Activated naive CD4-positive, alpha-beta T cell (primary cell): Measurements from ENCODE around the gene SPAG4.

ENCODE experiments used
- DNase-seq, 4 experiments: peaks; one replicate each; lab custom pipeline; 2025; lab: John Stamatoyannopoulos, UW

The SPAG4 gene

DNA sequence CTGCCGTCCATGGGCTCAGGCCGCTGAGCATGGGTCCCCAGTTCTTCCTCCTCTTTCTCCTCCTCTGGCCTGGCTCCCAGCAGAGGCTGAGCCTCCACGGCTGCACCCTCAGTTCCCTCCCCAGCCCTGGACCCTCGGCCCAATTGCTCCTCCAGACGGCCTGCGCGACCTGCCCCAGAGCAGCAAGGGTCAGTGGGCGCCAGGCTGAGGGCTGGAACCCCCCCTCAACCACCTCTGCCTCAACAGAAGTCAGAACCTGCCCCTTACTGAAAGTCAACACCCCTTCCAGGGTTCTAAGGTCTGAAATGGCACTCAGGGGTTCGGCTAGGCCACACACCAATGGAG, 15.9 kb upstream of the SPAG4 start:
- no peak for DNase-seq

GRCh38 chr20:35600176-35600992, 15.2 kb upstream of the SPAG4 start:
- DNase-seq: no peak

GRCh38 chr20:35600993-35601973, 14.3 kb upstream of the SPAG4 start:
- peak; percentile 34 to 74 (median 48) for DNase-seq

GRCh38 chr20:35601990-35602389, 13.6 kb upstream of the SPAG4 start:
- DNase-seq: no peak

DNA sequence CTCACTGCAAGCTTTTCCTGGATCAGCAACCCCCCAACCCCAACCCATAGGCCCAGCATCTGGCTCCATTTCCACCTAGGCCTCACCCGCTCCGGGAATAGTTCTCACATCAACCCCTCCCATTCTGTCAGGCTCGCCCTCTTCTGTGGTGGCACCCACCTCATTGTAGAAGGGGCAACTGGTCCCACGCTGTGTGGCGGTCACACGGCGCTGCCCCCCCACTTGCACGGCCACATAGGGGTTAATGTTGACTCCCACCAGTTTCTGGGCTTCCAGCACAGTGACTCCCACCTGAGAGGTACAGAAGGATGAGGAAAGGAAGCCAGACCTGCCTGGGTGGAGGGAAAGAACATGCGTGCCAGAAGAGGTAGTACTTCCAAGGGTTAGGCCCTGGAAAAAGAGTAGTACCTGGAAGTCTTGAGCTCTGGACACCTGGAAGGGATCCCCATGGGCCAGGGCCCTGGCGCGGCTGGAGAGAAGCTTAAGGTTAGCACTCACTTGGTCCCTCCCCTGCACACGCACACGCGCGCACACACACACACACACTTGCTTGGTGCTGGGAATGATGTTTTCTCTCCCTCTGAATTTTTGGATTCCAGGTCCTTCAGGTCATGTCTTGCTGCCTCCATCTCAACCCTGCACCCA, 12.7 kb upstream of the SPAG4 start:
- no peak for DNase-seq

DNA sequence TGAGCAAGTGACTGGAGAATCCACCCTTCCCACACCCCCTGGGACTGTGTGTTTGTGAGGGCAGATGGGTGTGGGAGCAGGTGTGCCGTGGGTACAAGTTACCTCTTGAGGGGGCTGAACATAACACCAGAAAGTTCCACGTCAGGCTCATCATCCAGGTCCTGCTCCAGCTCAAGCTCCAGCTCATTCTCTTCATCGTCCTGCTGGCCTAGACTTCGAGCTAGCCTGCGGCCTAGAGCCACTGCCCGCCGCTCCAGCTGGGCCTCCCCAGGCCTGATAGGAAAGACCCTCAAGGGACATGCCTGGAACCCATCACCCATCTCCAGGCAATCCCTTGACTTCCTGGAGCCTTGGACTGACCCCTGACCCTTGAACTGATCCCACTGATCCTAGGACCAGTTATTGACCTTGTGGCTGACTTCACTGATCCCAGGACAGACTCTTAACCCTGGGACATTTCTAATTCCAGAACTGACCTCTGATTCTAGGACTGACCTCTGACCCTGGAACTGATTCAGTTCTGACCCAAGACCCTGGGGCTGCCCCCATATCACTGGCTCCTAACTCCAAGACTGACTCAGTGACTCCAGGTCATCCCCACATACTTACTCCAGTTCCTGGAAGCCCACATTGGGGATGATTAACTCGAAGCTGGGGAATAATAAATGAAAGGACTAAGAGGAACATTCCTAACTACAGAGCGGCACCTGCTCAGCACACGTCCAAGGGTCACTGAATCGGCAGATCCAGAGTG, 11.8 kb upstream of the SPAG4 start:
- DNase-seq: no peak

DNA sequence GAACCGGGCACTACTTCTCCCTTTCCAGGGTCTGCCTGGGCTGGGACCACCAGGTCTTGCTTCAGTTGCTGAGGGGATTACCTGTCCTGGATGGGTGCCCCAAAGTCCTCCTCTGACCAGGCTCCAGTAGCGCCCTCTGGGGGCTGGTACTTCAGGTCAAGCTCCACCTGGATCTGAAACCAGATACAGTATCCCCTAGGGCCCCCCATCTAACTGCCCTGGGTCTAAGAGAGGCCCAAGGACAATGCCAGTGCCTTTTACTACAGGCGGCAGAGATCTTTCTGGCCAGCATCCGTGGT, 11.2 kb upstream of the SPAG4 start:
- DNase-seq: no peak

- no peak for DNase-seq
These were observed 9.5 kb upstream of the SPAG4 start for GRCh38 chr20:35606127-35606526.

DNA sequence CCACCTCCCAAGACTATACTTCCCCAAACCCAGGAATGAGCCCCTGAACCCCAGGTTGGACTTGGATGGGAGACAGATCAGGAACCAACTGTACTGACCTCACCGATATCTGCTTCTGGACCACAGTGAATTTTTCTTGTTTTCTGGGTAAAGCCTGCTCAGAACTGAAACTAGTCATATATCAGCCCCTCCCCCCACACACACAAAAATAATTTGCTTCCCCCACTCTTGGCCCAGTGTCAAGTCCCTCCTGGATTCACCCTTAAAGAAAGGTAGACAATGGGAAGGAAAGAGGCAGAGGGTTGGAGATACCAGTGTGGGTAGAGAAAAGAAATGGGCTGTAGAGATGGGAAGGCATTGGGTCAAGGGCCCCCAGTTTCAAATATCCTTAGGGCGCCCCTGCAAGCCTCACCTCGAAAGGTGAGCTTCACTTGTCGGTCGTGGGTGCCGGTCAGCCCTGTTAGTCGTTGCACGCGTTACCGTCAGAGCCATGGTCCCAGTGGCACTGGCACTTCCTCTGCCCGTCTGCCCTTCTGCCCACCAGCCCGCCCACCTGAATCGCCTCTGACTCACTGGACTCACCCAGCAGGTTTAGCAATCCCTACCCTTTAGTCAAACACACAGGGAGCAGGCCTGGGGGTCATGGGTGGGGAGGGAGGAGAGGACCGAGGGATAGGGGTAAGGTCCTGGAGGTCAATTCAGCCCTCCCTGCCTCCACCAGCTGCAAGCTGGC, 8.5 kb upstream of the SPAG4 start:
- DNase-seq: no peak

GRCh38 chr20:35610833-35611427, 4.7 kb upstream of the SPAG4 start:
- DNase-seq: no peak

DNA sequence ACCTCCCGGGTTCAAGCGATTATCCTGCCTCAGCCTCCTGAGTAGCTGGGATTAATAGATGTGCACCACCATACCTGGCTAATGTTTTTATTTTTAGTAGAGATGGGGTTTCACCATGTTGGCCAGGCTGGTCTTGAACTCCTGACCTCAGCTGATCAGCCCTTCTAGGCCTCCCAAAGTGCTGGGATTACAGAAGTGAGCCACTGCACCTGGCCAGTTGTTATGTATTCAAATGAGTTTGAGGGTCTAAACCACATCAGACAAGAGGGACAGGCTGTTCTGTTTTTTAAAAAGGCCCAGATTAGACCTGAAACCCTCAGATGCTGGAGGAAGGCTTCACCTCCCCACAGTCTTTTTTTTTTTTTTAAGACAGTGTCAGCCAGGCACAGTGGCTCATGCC, 4.1 kb upstream of the SPAG4 start:
- no peak for DNase-seq

DNA sequence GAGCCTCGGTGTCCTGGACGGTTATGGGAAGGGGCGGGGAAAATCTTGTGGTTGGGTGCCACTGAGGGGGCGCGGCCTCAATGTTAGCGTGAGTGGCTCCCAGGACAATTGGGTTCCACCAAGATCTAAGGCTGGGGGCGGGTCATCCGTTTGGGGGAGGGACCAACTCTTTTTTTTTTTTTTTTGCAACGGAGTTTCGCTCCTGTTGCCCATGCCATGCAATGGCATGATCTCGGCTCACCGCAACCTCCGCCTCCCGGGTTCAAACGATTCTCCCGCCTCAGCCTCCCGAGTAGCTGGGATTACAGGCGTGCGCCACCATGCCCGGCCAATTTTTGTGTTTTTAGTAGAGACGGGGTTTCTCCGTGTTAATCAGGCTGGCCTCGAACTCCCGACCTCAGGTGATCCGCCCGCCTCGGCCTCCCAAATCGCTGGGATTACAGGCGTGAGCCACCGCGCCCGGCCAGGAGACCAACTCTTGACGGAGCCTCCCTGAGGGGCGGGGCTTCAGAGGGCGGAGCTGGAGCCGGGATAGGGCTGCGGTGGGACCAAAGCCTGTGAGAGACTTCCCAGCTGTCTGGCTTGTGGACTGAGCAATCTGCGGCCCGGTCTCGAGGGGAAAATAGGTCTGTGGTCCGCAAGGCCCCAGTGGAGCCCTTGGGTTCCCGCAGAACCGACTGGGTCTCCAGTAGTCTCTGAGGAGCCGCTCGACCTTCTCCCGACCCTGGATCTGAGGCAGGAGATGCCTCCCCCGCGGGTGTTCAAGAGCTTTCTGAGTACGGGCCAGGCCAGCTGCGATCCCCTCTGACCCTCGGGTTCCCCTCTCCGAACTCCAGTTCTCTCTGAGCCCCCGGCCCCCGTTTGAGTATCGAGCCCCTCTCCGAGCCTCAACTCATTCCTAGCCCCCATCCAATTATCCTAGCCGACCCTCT, 1.1 kb downstream of the SPAG4 start:
- peak in 1 of 4 experiments; percentile 39 for DNase-seq

- DNase-seq: peak in 2 of 4 experiments; percentile 14 to 27
These were observed 2.0 kb downstream of the SPAG4 start for GRCh38 chr20:35617397-35618262.

DNA sequence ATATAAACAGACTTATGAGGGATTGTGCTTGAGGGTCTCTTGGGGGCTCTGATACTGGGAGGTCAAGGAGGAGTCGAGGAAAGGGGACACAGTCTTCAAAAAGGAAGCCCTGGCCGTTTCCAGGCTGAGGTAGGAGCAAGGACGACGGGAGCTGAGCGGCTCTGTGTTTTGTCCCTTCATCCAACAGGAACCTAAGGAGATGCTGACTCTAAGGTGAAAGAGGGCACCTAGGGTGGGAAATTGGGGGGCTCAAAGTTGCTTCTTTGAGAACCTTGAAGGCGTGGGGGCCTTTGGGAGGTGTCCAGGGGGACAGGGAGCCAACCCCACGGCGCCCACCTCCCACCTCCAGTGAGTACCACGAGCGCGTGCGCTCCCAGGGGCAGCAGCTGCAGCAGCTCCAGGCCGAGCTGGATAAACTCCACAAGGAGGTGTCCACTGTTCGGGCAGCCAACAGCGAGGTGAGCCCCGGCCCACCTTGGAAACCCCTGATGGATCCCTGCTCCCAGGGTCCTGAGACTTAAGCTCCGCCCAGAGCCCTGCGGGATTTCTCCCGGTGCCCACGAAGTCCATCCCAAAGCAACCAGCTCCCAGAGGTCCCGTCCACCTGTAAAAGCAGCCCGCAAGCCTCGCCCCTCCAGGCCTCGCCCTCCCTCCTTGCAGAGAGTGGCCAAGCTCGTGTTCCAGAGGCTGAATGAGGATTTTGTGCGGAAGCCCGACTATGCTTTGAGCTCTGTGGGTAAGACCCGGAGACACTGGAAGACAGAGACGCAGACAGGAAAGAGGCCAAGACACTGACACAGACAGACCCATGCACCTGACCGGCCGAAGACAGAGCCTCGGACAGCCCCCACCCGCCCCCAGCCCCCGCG, 2.9 kb downstream of the SPAG4 start:
- no peak for DNase-seq

- peak; percentile 23 to 68 (median 48) for DNase-seq
These were observed 3.8 kb downstream of the SPAG4 start for GRCh38 chr20:35619196-35620095.

DNA sequence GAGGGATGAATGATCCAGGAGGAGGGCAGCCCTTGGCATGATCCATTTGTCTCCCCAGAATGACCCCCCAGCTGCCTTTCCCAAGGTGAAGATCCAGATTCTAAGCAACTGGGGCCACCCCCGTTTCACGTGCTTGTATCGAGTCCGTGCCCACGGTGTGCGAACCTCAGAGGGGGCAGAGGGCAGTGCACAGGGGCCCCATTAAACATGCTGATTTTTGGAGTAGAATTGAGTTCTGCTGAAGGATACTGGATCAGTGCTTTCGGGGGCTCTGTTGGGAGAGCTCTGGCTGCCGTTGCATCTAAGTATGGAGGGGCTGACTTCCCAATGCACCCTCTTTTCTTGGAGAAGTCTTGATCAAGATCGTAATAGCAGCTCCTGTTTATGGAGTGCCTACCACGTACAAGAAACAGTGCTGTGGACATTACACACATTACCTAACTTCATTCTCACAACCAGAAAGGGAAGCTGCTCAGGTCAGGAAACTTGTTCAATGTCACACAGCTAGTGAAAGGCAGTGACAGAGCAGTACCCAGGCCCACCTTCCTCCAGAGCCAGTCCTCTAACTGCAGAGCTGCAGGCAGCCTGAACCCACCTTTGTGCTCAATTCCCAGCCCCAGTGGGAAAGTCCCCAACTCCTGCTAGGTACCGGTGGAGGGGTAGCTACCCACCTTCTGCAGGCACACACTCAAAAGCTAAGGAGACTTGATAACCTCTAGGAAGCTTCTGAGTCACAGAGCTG, 5.4 kb downstream of the SPAG4 start:
- no peak for DNase-seq
